Measurements from ENCODE around the gene TMEM235.
"Not testable (repeated sequence)": the region's sequence is repeated elsewhere in the genome, so short reads cannot be mapped to it uniquely, and the experiment has no call there.

The TMEM235 gene

DNA sequence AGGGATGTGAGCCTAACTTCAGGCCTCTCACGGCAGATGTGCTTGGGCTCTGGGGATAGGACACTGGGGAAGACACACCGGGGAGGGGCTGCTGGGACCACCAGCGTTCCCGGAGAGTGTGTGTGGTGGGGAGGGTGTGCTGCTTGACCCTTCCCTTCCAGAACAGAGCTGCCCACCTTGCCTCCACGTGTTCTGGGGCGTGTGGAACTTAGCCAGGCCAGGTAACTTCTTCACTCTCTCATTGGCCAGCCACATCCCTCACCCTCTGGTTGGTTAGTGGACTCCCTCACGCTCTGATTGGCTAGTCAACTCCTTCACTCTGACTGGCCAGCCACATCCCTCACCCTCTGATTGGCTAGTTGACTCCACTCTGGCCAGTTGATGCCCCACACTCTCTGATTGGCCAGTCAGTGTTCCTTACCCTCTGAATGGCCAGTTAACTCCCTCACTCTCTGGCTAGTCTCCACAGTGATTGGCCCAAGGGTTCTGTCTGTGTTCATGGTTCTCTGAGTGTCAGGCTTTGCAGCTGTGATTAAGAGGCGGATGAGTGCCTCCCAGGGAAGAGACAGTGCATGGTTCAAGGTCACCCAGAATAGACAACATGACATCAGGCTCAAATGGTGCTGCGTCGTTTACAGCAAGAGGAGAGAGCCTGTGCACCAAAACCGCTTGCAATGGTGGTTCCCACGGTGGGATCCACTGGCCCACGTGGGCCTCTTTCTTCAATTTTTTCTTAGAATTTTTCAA, 10.0 kb downstream of the TMEM235 start:
- Mint-ChIP-seq H3K9me3 (peaks cover 3% of the 10 kb centered on the region), H3K4me1 (peaks cover 33% of the 10 kb centered on the region), H3K36me3 (no peaks in the 10 kb centered on the region), H3K27ac (peak overlapping the region; percentile 77), H3K27me3 (no peaks in the 10 kb centered on the region), H3K4me3 (no peak overlapping the region)
- ATAC-seq = no peak

DNA sequence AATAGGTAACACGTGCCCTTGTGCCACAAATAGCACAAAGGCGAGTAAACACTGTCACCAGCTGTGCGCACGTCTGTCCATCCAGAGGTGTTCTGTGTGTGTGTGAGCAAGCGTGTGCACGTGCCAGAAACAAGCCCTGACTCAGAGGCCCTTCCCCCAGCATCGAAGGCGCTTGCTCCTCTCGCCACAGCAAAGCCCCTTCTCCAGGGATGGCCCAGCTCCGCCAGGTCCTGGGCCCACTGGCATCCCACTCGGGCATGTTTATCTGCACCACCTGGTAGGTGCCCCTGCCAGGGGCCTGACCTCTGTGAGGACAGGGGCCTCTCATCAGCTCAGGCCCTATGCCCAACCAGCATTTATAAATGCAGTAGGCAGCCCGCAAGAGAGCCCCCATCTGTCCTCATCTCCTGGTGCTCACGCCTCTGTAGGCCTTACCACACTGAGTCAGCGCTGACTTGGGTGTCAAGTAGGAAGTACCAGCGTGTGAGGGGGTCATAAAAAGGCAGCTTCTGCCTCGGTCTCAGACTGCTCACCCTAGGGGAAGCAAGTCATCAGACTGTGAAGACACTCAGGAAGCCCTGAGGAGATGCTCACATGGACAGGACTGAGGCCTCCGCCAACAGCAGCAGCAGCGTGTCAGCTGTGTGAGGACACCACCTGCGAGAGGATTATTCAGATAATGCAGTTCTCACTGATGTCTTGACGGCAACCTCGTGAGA, 10.8 kb downstream of the TMEM235 start:
- peak; percentile 89 for ATAC-seq
- H3K27me3 Mint-ChIP-seq = no peaks in the 10 kb centered on the region
- H3K27ac Mint-ChIP-seq = peak overlapping the region; percentile 77
- peaks cover 33% of the 10 kb centered on the region for H3K4me1 Mint-ChIP-seq
- peaks cover 3% of the 10 kb centered on the region for H3K9me3 Mint-ChIP-seq
- H3K36me3 Mint-ChIP-seq = no peaks in the 10 kb centered on the region
- no peak overlapping the region for H3K4me3 Mint-ChIP-seq

DNA sequence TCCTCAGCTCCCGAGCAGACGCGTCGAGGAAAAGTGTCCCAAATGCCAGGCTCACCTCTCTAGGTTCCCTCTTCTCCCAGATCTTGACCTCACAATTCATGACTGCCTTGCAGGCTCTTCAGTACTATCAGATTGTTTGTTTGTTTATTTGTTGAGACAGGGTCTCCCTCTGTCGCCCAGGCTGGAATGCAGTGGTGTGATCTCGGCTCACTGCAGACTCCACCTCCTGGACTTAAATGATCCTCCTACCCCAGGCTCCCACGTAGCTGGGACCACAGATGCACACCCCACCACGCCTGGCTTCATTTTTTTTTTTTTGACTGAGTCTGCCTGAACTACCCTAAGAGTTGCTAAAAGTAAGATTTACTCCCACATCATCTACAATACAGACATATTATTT, 15.9 kb downstream of the TMEM235 start:
- Mint-ChIP-seq H3K36me3 (no peaks in the 10 kb centered on the region), H3K9me3 (peaks cover 3% of the 10 kb centered on the region), H3K27ac (peak overlapping the region; percentile 38), H3K27me3 (peaks cover 9% of the 10 kb centered on the region), H3K4me3 (no peak overlapping the region), H3K4me1 (peaks cover 33% of the 10 kb centered on the region)
- ATAC-seq = no peak

GRCh38 chr17:78248051-78248914, 16.9 kb downstream of the TMEM235 start:
- Mint-ChIP-seq H3K4me1 (peaks cover 33% of the 10 kb centered on the region), H3K4me3 (no peak overlapping the region), H3K27ac (no peak overlapping the region), H3K36me3 (no peaks in the 10 kb centered on the region), H3K9me3 (peaks cover 3% of the 10 kb centered on the region), H3K27me3 (peaks cover 9% of the 10 kb centered on the region)
- ATAC-seq = no peak

- Mint-ChIP-seq H3K36me3 (no peaks in the 10 kb centered on the region), H3K27me3 (peaks cover 9% of the 10 kb centered on the region), H3K9me3 (peaks cover 3% of the 10 kb centered on the region), H3K4me3 (no peak overlapping the region), H3K27ac (peak overlapping the region; percentile 48), H3K4me1 (peaks cover 36% of the 10 kb centered on the region)
- no peak for ATAC-seq
These were observed 17.8 kb downstream of the TMEM235 start for GRCh38 chr17:78249074-78249817.

- ATAC-seq = no peak
- Mint-ChIP-seq H3K36me3 (no peaks in the 10 kb centered on the region), H3K4me1 (peaks cover 42% of the 10 kb centered on the region), H3K9me3 (peaks cover 3% of the 10 kb centered on the region), H3K27ac (peak overlapping the region; percentile 48), H3K27me3 (peaks cover 9% of the 10 kb centered on the region), H3K4me3 (no peak overlapping the region)
These were observed 18.7 kb downstream of the TMEM235 start for GRCh38 chr17:78249818-78250806.

DNA sequence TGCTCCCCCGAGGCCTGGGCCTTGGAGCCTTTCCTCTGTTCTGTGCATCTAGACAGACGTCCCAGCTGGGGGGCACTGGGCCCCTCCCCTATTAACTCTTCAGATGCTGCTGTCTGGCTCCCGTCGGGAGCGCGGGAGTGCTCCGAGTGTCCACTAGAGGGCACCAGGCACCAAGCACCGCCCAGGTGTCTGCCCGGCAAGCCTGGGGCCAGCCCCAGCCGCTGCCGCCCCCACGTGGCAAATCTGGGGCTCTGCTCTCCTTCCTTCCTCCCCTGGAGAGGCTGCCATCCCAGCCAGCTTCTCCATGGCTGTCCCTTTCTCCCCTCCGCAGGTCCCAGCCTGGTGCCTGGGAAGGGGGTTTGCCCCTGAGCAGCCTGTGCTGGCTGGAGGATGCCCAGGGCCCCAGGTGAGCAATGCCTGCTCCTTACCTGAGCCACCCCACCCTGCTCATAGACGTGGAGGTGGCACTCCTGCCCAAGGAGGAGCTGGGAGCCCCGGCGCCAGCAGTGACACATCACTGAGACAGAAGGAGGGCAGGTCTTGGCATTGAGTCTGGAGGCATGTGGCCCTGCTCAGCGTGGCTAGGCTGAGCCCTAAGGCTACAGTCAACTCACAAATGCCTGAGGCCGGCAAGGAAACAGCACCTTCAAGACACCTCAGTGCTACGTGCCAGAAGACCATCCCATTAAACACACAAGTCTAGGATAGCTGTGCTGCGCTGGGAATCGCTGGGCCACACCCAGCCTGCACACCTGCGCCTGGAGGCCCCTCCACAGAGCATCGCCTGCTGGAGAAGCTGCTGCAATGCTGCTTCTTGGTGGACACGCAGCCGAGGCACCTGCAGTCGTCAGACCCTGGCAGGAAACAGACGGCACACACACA, 19.7 kb downstream of the TMEM235 start:
- Mint-ChIP-seq H3K4me3 (peak overlapping the region; percentile 6), H3K4me1 (peaks cover 42% of the 10 kb centered on the region), H3K27me3 (peaks cover 9% of the 10 kb centered on the region), H3K36me3 (no peaks in the 10 kb centered on the region), H3K9me3 (no peaks in the 10 kb centered on the region), H3K27ac (peak overlapping the region; percentile 64)
- ATAC-seq = peak; percentile 81

GRCh38 chr17:78251773-78252103, 20.3 kb downstream of the TMEM235 start:
- no peak overlapping the region for H3K4me3 Mint-ChIP-seq
- H3K4me1 Mint-ChIP-seq = peaks cover 42% of the 10 kb centered on the region
- H3K27ac Mint-ChIP-seq = peak overlapping the region; percentile 64
- H3K36me3 Mint-ChIP-seq = no peaks in the 10 kb centered on the region
- ATAC-seq = no peak
- peaks cover 9% of the 10 kb centered on the region for H3K27me3 Mint-ChIP-seq
- no peaks in the 10 kb centered on the region for H3K9me3 Mint-ChIP-seq

- peaks cover 9% of the 10 kb centered on the region for H3K27me3 Mint-ChIP-seq
- H3K27ac Mint-ChIP-seq = peak overlapping the region; percentile 64
- H3K36me3 Mint-ChIP-seq = no peaks in the 10 kb centered on the region
- H3K9me3 Mint-ChIP-seq = no peaks in the 10 kb centered on the region
- ATAC-seq = peak; percentile 86
- peak overlapping the region; percentile 4 for H3K4me3 Mint-ChIP-seq
- H3K4me1 Mint-ChIP-seq = peaks cover 42% of the 10 kb centered on the region
These were observed 20.7 kb downstream of the TMEM235 start for GRCh38 chr17:78252111-78252634.

GRCh38 chr17:78252701-78253635, 21.5 kb downstream of the TMEM235 start:
- H3K9me3 Mint-ChIP-seq = no peaks in the 10 kb centered on the region
- peaks cover 48% of the 10 kb centered on the region for H3K4me1 Mint-ChIP-seq
- H3K4me3 Mint-ChIP-seq = peak overlapping the region; percentile 57
- H3K27me3 Mint-ChIP-seq = peaks cover 9% of the 10 kb centered on the region
- peak overlapping the region; percentile 7 for H3K27ac Mint-ChIP-seq
- ATAC-seq = peak; percentile 25
- no peaks in the 10 kb centered on the region for H3K36me3 Mint-ChIP-seq

GRCh38 chr17:78253636-78253945, 22.2 kb downstream of the TMEM235 start:
- H3K9me3 Mint-ChIP-seq, H3K27ac Mint-ChIP-seq, ATAC-seq, H3K36me3 Mint-ChIP-seq, H3K27me3 Mint-ChIP-seq: not testable (repeated sequence)
- Mint-ChIP-seq H3K4me1 (peaks cover 54% of the 10 kb centered on the region), H3K4me3 (peak overlapping the region; percentile 84)

GRCh38 chr17:78253946-78254672, 22.7 kb downstream of the TMEM235 start:
- Mint-ChIP-seq H3K9me3 (no peaks in the 10 kb centered on the region), H3K36me3 (no peaks in the 10 kb centered on the region), H3K4me3 (peak overlapping the region; percentile 84), H3K27me3 (peaks cover 9% of the 10 kb centered on the region), H3K4me1 (peaks cover 57% of the 10 kb centered on the region), H3K27ac (peak overlapping the region; percentile 55)
- peak; percentile 73 for ATAC-seq

All from stimulated activated memory B cell treated with anti-CD40 and anti-IgM and Interleukin-4, amounts not matched to agents 10 μg/mL and 1 μg/mL and 100 μg/mL, for 72 hours (primary cell).